Skin of body (tissue), 2 donors: ENCODE measurements around the gene PTTG1IP2. TPM values are rescaled to one million over a fixed set of nuclear protein-coding genes. Genes with fewer than 3 reads are reported as not detected.
"Not testable (repeated sequence)": the region's sequence is repeated elsewhere in the genome, so short reads cannot be mapped to it uniquely, and the experiment has no call there.

Experiments used
- DNase-seq: peaks from one replicate; lab custom pipeline; 2025; lab: John Stamatoyannopoulos, UW
- total RNA-seq: library from RNA; depleted of rRNA; stranded (reverse); fragments of >200 nt; gene quantifications from one replicate; pipeline ENCODE4 v1.2.3, GENCODE V29; 2014

Gene PTTG1IP2
- not detected for total RNA-seq

GRCh38 chr7:90469554-90469953 is at the start of gene PTTG1IP2:
Gene PTTG1IP2, plus strand, starts transcription at chr7:90469639. Its CDS starts 148 bp downstream, at chr7:90469787.
- DNase-seq = no peak

GRCh38 chr7:90421651-90422050 is 47.8 kb upstream of the PTTG1IP2 start:
- DNase-seq = no peak

GRCh38 chr7:90424720-90425119 is 44.7 kb upstream of the PTTG1IP2 start:
- DNase-seq = no peak

GRCh38 chr7:90425376-90425775 is 44.1 kb upstream of the PTTG1IP2 start:
- DNase-seq = no peak

- no peak for DNase-seq
Observed at GRCh38 chr7:90430614-90431460, 38.6 kb upstream of the PTTG1IP2 start.

- DNase-seq = no peak
Observed at GRCh38 chr7:90432752-90433151, 36.7 kb upstream of the PTTG1IP2 start.

GRCh38 chr7:90433221-90433620 is 36.2 kb upstream of the PTTG1IP2 start:
- DNase-seq = no peak

GRCh38 chr7:90445633-90446032 is 23.8 kb upstream of the PTTG1IP2 start:
- no peak for DNase-seq

- no peak for DNase-seq
Observed at GRCh38 chr7:90446137-90446899, 23.1 kb upstream of the PTTG1IP2 start.

- no peak for DNase-seq
Observed at GRCh38 chr7:90453259-90453891, 16.1 kb upstream of the PTTG1IP2 start.

- DNase-seq = no peak
Observed at GRCh38 chr7:90453931-90454330, 15.5 kb upstream of the PTTG1IP2 start.

GRCh38 chr7:90455163-90456030 is 14.0 kb upstream of the PTTG1IP2 start:
- peak; percentile 61 for DNase-seq

- DNase-seq = no peak
Observed at GRCh38 chr7:90458104-90458503, 11.3 kb upstream of the PTTG1IP2 start.

GRCh38 chr7:90459888-90460287 is 9.6 kb upstream of the PTTG1IP2 start:
- DNase-seq = no peak

- DNase-seq = no peak
Observed at GRCh38 chr7:90461219-90461618, 8.2 kb upstream of the PTTG1IP2 start.

- not testable (repeated sequence) for DNase-seq
Observed at GRCh38 chr7:90463151-90463628, 6.2 kb upstream of the PTTG1IP2 start.

GRCh38 chr7:90465816-90466215 is 3.6 kb upstream of the PTTG1IP2 start:
- DNase-seq = no peak

GRCh38 chr7:90472805-90473540 is 3.5 kb downstream of the PTTG1IP2 start:
- no peak for DNase-seq

- DNase-seq = no peak
Observed at GRCh38 chr7:90473814-90474213, 4.4 kb downstream of the PTTG1IP2 start.
